Neural crest cell (in vitro differentiated cells): ENCODE measurements around the gene TNNT1. TPM values are rescaled to one million over a fixed set of nuclear protein-coding genes. Genes with fewer than 3 reads are reported as not detected.

Source experiments
- DNase-seq: peaks from one replicate; pipeline ENCODE4 v3.0.0; 2021; ENCODE audit warnings: low read depth, mixed read lengths, low spot score
- H3K27ac Mint-ChIP-seq: one replicate; pipeline ENCODE4 v1.8.0; 2021; ENCODE audit warnings: mild to moderate bottlenecking, mixed read lengths; ENCODE audit not compliant: unreplicated experiment
- H3K27me3 Mint-ChIP-seq: 2 replicates; pipeline ENCODE4 v1.8.0; 2021; ENCODE audit warnings: low read depth, mild to moderate bottlenecking, mixed read lengths
- H3K36me3 Mint-ChIP-seq: 2 replicates; pipeline ENCODE4 v1.8.0; 2021; ENCODE audit warnings: low read depth, mild to moderate bottlenecking, mixed read lengths
- H3K4me1 Mint-ChIP-seq: 2 replicates; pipeline ENCODE4 v1.8.0; 2021; ENCODE audit warnings: mixed read lengths
- H3K4me3 Mint-ChIP-seq: one replicate; pipeline ENCODE4 v1.8.0; 2021; ENCODE audit warnings: mild to moderate bottlenecking, mixed read lengths
- H3K9me3 Mint-ChIP-seq: 2 replicates; pipeline ENCODE4 v1.8.0; 2021; ENCODE audit warnings: mixed read lengths
- total RNA-seq: library from RNA; stranded (reverse); gene quantifications from 2 replicates; pipeline ENCODE4 v1.2.1, GENCODE V29; 2021
- TF ChIP-seq, protein P1 (sequence below): fragments of 200-600 bp; sonication (generic); conservative IDR thresholded peaks from 2 replicates; pipeline ENCODE4 v1.5.0; 2021; ENCODE audit warnings: antibody characterized with exemption, mild to moderate bottlenecking

TNNT1 gene
- total RNA-seq, 1 donor from 2014 or later, result not detected

DNA sequence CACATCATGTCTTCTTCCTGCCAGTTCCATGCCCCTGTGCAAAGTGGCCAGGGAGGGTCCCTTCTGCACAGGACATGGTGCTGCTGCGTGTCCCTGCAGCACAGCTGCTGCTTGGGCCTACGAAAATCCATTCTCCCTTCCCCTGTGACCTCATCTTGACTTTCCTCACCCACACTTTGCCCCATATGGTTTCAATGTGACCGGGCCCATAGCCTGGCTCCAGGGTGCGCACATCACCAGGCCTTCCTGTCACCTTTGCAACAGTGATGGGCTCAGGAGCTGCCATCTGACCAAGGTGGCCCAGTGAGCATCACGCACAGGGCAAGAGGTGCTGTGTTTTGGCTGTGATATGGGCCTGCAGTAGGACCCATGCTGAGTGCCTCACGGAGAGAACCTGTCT lies 42.4 kb downstream of the TNNT1 start:
- Mint-ChIP-seq H3K9me3 (no peaks in the 10 kb centered on the region), H3K27me3 (no peaks in the 10 kb centered on the region), H3K4me3 (no peak overlapping the region), H3K27ac (peak overlapping the region; percentile 70), H3K36me3 (peaks cover 19% of the 10 kb centered on the region), H3K4me1 (no peaks in the 10 kb centered on the region)
- TF ChIP-seq, protein P1, sequence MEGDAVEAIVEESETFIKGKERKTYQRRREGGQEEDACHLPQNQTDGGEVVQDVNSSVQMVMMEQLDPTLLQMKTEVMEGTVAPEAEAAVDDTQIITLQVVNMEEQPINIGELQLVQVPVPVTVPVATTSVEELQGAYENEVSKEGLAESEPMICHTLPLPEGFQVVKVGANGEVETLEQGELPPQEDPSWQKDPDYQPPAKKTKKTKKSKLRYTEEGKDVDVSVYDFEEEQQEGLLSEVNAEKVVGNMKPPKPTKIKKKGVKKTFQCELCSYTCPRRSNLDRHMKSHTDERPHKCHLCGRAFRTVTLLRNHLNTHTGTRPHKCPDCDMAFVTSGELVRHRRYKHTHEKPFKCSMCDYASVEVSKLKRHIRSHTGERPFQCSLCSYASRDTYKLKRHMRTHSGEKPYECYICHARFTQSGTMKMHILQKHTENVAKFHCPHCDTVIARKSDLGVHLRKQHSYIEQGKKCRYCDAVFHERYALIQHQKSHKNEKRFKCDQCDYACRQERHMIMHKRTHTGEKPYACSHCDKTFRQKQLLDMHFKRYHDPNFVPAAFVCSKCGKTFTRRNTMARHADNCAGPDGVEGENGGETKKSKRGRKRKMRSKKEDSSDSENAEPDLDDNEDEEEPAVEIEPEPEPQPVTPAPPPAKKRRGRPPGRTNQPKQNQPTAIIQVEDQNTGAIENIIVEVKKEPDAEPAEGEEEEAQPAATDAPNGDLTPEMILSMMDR, result no peak
- no peak for DNase-seq

DNA sequence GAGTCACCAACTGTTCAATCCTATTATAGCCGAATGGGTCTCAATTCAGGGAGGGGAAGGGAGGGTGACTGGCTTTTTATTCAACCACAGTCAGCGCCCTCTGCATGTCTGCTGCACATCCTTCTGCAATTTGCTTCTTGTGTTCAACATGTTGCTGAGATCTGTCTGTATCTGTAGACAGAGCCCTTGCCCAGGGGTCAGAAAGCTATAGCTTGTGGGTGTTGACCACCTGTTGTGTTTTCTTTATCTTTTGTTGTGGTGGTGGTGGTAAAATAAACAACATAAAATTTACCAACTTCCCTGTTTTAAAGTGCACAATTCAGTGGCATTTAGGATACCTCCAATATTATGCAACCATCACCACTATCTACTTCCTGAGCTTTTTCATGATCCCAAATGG lies 43.8 kb downstream of the TNNT1 start:
- Mint-ChIP-seq H3K36me3 (peaks cover 19% of the 10 kb centered on the region), H3K27me3 (no peaks in the 10 kb centered on the region), H3K4me3 (no peak overlapping the region), H3K4me1 (peaks cover 1% of the 10 kb centered on the region), H3K9me3 (no peaks in the 10 kb centered on the region), H3K27ac (no peak overlapping the region)
- DNase-seq, result no peak
- TF ChIP-seq, protein P1, result no peak

DNA sequence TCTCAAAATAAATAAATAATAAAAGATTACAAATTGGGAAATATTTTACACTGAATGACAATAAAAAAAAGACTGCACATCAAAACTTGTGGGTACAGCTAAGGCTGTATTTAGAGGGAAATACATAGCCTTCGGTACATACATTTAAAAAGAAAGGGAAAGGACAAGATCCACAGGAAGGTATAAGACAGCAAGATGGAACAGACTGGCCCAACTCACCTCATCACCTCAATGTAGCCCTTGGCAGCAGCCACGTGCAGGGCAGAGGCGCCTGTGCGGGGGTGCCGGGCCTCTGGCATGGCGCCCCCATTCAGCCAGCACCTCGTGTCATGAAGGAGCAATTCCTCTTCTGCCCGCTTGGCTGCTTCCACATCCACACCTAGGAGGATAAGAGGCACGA lies 45.8 kb downstream of the TNNT1 start:
- Mint-ChIP-seq H3K36me3 (peaks cover 15% of the 10 kb centered on the region), H3K9me3 (no peaks in the 10 kb centered on the region), H3K4me3 (no peak overlapping the region), H3K27me3 (no peaks in the 10 kb centered on the region), H3K4me1 (peaks cover 10% of the 10 kb centered on the region), H3K27ac (no peak overlapping the region)
- DNase-seq, result no peak
- TF ChIP-seq, protein P1, result no peak

DNA sequence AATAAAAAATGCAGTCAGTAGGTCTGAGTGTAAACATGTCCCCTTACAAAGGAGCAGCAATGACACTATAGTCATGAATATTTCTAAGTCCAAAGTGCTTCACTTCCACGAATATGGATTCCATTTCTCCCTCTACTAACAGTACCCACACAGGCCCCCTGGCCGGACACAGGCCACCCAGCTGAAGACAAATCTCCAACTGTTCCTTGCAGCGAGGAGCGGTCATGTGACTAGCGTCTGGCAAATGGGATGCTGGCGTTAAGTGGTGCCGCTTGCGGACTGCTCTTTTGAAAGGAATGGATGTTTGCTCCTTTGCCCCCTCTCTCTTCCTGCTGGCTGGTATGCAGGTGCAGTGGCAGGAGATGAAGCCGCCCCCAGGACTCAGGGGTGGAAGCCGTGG lies 47.7 kb downstream of the TNNT1 start:
- Mint-ChIP-seq H3K36me3 (peaks cover 15% of the 10 kb centered on the region), H3K4me3 (no peak overlapping the region), H3K9me3 (no peaks in the 10 kb centered on the region), H3K27ac (no peak overlapping the region), H3K27me3 (no peaks in the 10 kb centered on the region), H3K4me1 (peaks cover 10% of the 10 kb centered on the region)
- TF ChIP-seq, protein P1, result no peak
- DNase-seq, result no peak

DNA sequence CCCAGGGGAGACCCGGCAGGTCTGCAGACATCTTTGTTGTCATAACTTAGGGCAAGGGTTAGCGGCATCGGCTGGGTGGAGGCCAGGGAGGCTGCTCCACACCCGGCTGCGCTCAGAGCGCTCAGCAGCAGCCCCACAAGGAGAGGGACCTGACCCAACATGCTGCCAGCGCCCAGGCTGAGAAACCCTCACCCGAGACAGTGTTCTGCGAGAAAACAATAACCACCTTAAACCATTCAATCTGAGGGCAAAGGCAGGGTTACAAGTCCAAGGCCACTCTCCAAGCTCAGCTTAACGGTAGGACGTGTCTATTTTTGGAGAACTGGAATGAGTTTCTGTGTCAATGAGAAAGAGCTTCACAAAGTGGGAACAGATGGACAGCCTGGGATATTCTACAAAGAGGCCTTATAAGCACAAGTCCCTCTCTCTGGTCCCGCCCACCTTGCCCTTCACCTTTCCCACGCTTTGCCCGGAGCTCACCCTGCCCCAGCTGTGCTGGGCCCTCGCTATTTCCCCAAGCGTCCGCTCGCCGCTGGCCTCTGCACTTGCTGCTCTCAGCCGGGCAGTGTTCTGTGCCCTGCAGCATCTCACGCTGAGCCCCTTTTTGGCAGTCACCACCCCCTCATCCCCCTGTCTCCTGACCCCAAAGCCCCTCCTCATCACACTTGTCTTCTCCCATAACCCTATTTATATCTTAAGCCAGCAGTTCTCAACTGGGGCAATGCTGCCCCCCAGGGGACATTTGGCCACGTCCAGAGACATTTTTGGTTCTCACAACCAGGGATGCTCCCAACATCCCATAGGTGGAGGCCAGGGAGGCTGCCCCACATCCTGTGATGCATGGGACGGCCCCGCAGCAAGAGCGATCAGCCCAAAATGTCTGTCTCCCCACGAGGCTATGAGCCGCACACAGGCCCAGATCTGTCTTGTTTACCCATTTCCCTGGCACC lies 49.2 kb downstream of the TNNT1 start:
- peak overlapping the region; percentile 39 for H3K4me3 Mint-ChIP-seq
- H3K27ac Mint-ChIP-seq, result no peak overlapping the region
- peaks cover 11% of the 10 kb centered on the region for H3K36me3 Mint-ChIP-seq
- H3K9me3 Mint-ChIP-seq, result no peaks in the 10 kb centered on the region
- peaks cover 10% of the 10 kb centered on the region for H3K4me1 Mint-ChIP-seq
- TF ChIP-seq, protein P1, result peak; percentile 31
- H3K27me3 Mint-ChIP-seq, result no peaks in the 10 kb centered on the region
- no peak for DNase-seq
